GM19468 (cell line): ENCODE results near the gene APOBEC3G.
A peak's percentile ranks its signal among the peaks of the same experiment; 100 is the strongest.
"Not testable (repeated sequence)": the region's sequence is repeated elsewhere in the genome, so short reads cannot be mapped to it uniquely, and the experiment has no call there.

Source experiments
- ATAC-seq: cut with Tn5 transposase; IDR thresholded peaks from one replicate; pipeline ENCODE4 v1.9.1; 2021; ENCODE audit warnings: mild to moderate bottlenecking, moderate library complexity, moderate number of reproducible peaks; ENCODE audit not compliant: unreplicated experiment; ENCODE audit errors: extremely low read depth

APOBEC3G gene

DNA sequence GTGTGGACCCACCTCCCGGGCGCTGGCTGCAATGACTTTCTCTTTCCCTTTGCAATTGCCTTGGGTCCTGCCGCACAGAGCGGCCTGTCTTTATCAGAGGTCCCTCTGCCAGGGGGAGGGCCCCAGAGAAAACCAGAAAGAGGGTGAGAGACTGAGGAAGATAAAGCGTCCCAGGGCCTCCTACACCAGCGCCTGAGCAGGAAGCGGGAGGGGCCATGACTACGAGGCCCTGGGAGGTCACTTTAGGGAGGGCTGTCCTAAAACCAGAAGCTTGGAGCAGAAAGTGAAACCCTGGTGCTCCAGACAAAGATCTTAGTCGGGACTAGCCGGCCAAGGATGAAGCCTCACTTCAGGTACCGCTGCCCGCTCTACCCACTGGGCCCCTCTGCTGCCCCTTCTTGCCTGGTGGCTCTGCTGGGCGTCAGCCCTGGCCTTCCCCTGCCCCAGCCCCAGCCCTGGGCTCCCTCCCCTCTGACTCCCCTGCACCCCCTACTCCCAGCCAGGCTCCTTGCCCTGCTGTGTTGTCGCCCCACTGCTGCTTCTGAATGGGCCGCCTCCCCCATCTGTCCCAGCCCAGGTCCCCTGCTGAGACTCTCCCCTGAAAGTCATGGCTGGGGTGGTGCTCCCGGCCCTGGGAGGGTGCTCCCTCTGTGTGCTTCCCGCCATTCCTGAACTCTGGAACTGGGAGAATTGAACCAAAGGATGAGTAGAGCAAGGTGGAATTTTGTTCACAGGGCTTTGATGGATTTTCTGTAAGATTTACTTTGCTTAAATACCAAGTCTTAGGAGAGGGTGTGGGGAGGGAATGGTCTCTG, at the start of gene APOBEC3G:
Gene APOBEC3G (plus strand): TSS at position 250 of the 815 bp plus-strand sequence. CDS start 87 bp downstream, at position 337.
- ATAC-seq, result peak; percentile 79

DNA sequence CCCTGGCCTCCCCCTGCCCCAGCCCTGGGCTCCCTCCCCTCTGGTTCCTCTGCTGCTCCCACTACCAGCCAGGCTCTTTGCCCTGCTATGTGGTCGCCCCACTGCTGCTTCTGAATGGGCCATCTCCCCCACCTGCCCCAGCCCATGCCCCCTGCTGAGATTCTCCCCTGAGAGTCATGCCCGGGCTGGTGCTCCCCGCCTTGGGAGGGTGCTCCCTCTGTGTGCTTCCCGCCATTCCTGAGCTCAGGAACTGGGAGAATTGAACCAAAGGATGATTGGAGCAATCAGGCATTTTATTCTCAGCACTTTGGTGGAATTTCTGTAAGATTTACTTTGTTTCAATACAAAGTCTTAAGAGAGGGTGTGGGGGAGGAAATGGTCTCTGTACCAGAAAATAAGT, 49.4 kb upstream of the APOBEC3G start:
- ATAC-seq, result no peak

DNA sequence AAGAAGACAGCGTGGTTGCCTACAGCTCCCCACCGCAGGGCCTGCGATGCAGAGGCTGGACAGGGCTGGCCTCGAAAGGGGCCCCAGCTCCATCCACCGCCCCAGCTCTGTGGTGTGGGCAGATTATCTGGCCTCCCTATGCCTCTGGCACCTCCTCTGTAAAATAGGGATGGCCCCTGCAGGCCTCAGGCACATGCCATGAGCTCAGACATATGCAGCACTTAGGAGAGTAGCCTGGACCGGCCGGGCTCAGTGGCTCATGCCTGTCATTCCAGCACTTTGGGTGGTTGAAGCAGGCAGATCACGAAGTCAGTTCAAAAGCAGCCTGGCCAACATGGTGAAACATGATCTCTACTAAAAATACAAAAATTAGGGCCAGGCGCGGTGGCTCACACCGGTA, 48.8 kb upstream of the APOBEC3G start:
- no peak for ATAC-seq

DNA sequence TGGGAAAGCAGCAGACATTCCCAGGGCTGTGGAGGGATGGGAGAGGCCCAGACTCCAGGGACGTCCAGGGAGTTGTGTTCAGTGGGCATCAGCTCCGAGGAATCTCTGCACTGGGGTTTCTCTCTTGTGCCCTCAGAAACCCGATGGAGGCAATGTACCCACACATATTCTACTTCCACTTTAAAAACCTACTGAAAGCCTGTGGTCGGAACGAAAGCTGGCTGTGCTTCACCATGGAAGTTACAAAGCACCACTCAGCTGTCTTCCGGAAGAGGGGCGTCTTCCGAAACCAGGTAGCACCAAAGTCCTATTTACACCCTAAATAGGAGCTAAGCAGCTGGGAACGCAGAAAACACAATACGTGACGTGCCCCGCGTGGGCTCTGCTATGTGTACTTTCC, 47.8 kb upstream of the APOBEC3G start:
- no peak for ATAC-seq

DNA sequence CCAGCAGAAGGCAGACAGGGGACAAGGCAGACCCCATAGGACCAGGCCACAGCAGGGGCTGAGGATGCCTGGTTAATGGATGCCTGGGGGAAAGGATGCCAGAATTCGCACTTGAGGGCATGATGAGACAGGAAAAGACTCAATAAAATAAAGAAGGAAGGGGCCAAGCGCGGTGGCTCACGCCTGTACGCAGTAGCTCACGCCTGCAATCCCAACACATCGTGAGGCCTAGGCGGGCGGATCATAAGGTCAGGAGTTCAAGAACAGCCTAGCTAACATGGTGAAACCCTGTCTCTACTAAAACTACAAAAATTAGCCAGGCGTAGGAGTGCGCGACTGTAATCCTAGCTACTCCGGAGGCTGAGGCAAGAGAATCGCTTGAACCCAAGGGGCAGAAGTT, 46.4 kb upstream of the APOBEC3G start:
- no peak for ATAC-seq

DNA sequence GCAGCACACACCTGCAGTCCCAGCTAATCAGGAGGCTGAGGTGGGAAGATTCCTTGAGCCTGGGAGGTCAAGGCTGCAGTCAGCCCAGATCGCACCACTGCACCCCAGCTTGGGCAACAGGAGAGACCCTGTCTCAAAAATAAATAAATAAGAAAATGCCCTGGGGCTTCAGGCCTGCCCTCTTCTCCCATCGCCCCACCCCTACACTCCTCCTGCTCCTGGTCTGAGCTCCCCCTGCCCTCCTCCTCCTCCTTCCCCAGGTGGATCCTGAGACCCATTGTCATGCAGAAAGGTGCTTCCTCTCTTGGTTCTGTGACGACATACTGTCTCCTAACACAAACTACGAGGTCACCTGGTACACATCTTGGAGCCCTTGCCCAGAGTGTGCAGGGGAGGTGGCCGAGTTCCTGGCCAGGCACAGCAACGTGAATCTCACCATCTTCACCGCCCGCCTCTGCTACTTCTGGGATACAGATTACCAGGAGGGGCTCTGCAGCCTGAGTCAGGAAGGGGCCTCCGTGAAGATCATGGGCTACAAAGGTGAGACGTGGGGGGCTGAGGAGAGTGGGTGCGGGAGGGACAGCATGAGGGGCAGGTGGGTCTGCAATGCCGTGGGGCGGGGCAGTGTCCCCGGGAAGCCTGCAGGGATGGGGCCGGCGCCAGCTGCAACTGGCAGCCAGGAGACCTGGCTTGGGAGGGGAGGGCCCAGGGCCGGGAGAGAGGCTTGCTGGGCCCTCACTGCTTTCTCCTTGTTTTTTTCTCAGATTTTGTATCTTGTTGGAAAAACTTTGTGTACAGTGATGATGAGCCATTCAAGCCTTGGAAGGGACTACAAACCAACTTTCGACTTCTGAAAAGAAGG, 45.4 kb upstream of the APOBEC3G start:
- ATAC-seq, result not testable (repeated sequence)

DNA sequence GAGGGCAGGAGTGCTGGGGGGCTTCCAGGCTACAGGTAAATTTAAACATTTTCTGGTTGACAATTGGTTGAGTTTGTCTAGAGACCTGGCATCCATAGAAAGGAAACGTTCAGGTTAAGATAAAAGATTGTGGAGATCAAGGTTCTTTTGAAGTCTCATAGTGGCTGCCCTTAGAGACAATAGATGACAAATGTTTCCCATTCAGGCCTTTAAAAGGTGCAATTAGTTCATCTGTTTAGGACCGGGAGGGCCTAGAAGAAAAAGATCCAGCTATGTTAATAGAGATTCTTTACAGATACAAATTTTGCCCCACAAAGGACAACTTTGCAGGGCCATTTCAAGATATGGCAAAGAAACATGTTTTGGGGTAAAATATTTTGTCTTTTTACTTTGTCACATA, 40.0 kb upstream of the APOBEC3G start:
- not testable (repeated sequence) for ATAC-seq

DNA sequence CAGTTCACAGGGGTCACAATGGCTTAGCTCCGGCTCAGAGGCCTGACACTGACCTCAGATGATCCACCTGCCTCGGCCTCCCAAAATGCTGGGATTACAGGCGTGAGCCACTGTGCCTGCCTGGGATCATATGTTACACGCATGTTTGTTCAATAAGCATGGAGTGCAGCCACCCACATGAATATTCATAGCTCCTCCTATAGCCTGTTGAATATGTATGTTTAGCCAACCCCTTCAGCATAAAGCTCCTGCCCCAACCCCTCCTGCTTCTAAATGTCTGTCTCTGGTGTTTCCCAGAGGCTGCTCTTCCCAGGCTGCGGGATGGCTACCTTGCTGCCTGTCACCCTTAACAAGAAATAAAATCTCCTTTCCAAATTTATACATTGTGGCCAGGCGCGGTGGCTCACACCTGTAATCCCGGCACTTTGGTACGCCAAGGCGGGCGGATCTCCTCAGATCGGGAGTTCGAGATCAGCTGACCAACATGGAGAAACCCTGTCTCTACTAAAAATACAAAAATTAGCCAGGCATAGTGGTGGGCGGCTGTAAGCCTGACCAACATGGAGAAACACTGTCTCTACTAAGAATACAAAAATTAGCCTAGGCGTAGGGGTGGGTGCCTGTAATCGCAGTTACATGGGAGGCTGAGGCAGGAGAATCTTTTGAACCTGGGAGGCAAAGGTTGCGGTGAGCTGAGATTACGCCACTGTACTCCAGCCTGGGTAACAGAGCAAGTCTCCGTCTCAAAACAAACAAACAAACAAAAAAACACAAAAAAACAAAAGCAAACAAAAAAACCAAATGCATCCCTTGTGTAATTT, 37.6 kb upstream of the APOBEC3G start:
- no peak for ATAC-seq

DNA sequence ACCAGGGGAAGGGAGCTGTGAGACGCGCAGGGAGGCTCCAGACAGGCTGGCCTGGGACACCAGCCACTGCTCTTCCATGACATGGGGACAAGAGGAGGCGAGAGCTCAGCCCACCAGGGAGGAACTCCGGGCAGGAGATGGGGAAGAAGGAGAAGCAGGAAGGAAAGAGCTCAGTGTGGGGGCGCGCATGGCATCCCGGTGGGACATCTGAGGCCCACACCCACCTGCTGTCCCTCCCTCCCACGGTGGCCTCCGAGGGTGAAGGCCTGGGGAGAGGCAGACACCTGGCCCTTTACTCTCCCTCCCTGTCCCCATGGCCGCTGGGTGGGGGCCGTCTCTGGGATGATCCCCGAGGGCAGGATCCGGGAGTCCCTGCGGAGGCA, 36.9 kb upstream of the APOBEC3G start:
- ATAC-seq, result not testable (repeated sequence)

DNA sequence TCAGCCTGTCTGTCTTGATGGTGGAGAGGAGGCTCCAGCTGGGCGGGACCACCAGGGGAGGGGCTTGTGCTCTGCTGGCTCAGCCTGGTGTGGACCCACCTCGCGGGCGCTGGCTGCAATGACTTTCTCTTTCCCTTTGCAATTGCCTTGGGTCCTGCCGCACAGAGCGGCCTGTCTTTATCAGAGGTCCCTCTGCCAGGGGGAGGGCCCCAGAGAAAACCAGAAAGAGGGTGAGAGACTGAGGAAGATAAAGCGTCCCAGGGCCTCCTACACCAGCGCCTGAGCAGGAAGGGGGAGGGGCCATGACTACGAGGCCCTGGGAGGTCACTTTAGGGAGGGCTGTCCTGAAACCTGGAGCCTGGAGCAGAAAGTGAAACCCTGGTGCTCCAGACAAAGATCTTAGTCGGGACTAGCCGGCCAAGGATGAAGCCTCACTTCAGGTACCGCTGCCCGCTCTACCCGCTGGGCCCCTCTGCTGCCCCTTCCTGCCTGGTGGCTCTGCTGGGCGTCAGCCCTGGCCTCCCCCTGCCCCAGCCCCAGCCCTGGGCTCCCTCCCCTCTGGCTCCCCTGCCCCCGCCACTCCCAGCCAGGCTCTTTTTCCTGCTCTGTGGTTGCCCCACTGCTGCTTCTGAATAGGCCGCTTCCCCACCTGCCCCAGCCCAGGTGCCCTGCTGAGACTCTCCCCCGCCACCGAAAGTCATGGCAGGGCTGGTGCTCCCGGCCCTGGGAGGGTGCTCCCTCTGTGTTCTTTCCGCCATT, 36.4 kb upstream of the APOBEC3G start, which contains the start of gene APOBEC3F:
Gene APOBEC3F (plus strand): TSS at position 327 of the 759 bp plus-strand sequence. CDS start 97 bp downstream, at position 424.
- ATAC-seq, result peak; percentile 75

DNA sequence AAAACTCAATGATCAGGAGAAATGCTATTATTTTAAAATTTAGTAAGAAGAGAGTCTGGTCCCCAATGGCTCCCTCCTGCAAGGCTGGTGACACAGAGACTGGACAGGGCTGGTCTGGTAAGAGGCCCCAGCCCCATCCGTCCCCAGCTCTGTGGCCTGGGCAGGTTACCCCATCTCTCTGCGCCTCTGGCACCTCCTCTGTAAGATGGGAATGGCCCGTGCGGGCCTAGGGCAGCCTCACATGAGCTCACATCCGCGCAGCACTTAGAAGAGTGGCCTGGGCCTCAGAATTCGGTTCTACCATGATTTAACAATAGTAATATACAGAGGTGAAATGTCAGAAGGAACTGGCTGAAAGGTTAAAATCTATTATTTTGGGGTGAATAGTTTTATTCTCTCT, 35.2 kb upstream of the APOBEC3G start:
- ATAC-seq, result no peak

DNA sequence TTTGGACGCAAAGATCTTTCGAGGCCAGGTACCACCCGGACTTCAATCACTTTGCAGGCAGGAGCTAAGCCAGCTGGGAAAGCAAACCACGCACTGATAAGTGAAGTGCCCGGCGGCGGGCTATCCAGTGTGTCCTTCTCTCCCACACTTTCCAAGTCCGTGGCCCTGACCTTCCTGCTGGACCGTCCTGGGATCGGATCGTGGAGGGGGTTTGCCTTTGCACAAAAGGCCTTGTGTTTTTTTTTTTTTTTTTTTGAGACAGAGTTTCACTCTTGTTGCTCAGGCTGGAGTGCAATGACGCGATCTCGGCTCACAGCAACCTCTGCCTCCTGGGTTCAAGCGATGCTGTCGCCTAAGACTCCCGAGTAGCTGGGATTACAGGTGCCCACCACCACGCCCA, 34.0 kb upstream of the APOBEC3G start:
- ATAC-seq, result not testable (repeated sequence)

DNA sequence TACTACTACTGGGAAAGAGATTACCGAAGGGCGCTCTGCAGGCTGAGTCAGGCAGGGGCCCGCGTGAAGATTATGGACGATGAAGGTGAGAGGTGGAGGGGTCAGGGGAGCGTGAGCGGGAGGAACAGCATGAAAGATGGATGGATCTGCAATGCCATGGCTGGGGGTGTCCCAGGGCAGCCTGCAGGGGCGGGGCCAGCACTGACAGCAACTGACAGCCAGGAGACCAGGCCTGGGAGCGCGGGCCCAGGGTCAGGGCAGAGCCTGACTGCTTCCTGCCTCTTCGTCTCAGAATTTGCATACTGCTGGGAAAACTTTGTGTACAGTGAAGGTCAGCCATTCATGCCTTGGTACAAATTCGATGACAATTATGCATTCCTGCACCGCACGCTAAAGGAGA, 31.9 kb upstream of the APOBEC3G start:
- not testable (repeated sequence) for ATAC-seq

DNA sequence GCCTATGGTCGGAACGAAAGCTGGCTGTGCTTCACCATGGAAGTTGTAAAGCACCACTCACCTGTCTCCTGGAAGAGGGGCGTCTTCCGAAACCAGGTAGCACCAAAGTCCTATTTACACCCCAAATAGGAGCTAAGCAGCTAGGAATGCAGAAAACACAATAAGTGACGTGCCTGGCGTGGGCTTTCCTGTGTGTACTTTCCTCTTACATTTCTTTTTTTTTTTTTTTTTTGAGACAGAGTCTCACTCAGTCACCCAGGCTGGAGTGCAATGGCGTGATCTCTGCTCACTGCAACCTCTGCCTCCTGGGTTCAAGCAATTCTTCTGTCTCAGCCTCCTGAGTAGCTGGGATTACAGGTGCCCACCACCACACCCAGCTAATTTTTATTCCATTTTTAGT, 27.6 kb upstream of the APOBEC3G start:
- not testable (repeated sequence) for ATAC-seq

DNA sequence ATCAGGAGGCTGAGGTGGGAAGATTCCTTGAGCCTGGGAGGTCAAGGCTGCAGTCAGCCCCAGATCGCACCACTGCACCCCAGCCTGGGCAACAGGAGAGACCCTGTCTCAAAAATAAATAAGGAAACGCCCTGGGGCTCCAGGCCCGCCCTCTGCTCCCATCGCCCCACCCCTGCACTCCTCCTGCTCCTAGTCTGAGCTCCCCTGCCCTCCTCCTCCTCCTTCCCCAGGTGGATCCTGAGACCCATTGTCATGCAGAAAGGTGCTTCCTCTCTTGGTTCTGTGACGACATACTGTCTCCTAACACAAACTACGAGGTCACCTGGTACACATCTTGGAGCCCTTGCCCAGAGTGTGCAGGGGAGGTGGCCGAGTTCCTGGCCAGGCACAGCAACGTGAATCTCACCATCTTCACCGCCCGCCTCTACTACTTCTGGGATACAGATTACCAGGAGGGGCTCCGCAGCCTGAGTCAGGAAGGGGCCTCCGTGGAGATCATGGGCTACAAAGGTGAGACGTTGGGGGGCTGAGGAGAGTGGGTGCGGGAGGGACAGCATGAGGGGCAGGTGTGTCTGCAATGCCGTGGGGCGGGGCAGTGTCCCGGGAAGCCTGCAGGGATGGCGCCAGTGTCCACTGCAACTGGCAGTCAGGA, 25.1 kb upstream of the APOBEC3G start:
- not testable (repeated sequence) for ATAC-seq

DNA sequence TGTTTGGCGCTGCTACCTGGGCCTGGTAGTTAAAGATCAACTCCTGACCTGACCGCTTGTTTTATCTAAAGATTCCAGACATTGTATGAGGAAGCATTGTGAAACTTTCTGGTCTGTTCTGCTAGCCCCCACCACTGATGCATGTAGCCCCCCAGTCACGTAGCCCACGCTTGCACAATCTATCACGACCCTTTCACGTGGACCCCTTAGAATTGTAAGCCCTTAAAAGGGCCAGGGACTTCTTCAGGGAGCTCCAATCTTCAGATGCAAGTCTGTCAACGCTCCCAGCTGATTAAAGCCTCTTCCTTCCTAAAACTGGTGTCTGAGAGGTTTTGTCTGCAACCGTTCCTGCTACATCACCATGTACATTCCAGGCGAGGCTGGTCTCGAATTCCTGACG, 21.4 kb upstream of the APOBEC3G start:
- ATAC-seq, result no peak

DNA sequence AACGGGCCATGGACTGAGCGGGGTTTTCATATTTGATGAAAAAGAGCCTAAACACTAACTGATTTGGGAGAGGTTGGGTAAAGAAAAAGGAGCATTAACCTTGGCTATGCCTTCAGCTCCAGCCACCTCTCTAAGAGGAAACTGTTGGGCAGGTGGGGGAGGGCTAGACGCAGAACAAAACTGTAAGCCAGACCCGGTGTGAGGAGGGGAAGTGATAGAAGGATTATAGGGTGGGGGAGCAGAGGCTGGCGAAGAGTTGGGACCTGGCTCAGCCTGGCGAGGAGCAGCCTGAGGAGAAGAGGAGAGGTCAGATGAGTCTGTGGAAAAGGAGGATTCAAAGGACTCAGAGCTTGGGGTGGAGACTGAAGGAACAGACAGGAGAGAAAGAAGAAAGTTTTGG, 15.8 kb upstream of the APOBEC3G start:
- not testable (repeated sequence) for ATAC-seq

DNA sequence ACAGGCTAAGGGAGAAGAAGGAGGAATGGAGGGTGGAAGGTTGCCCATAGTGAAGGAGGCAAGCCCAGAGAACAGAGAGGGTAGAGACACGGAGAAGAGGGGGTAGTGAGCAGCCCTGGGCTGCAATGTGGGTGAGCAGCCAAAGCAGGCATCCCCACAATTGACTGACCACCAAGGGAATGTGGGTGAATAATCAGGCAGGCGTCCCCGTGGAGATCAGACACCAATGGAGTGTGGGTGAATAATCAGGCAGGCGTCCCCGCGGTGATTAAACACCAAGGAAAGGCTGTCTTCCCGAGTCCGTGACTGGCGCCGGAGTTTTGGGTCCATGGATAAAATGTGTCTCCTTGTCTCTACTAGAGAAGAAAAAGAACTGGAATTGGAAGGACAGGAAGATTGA, 15.1 kb upstream of the APOBEC3G start:
- ATAC-seq, result not testable (repeated sequence)

DNA sequence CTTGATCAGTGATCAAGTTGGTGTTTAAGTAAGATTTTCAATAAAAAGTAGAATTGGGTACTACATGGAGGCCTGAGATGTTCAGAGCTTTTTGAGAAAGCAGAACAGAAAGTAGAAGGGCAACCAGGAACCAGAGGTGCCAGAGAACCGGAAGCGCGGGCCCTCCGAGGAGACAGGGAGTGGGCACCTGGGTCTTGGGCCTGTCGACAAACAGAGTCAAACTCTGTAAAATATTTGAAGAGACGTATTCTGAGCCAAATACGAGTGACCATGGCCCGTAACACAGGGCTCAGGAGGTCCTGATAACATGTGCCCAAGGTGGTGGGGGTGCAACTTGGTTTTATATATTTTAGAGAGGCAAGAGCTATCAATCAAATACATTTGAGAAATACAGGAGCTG, 13.2 kb upstream of the APOBEC3G start:
- not testable (repeated sequence) for ATAC-seq
